ENCODE measurements around the gene AHCTF1.
"Not testable (repeated sequence)": the region's sequence is repeated elsewhere in the genome, so short reads cannot be mapped to it uniquely, and the experiment has no call there.

The AHCTF1 gene

DNA sequence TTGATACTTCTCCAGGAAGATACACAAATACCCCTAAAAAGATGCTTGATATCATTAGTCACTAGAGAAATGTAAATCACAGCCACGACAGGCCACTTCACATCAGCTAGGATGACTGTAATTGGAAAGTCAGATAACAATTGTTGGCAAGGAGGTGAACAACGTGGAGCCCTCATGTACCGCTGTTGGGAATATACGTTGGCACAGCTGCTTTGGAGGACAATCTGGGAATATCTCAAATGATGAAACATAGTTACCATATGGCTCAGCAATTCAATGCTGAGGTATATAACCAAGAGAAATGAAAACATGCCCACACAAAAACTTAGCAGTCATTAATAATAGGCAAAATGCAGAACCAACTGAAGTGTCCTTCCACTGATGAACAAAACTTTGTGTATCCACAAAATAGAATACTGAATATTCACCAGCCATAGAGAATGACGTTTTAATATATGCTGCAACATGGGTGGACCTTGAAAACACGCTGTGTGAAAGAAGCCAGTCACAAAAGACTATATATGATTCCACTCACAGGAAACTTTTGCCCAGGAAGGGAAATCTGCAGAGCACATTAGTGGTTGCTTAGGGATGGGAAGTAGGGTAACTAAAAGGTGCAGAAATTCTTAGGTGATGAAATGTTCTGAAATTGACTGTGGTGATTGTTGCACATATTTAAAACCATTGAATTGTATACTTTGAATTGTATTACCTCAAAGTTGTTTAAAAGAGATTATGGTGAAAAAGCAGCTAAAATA lies 95.4 kb downstream of the AHCTF1 start:
- peak; percentile 66 for DNase-seq

DNA sequence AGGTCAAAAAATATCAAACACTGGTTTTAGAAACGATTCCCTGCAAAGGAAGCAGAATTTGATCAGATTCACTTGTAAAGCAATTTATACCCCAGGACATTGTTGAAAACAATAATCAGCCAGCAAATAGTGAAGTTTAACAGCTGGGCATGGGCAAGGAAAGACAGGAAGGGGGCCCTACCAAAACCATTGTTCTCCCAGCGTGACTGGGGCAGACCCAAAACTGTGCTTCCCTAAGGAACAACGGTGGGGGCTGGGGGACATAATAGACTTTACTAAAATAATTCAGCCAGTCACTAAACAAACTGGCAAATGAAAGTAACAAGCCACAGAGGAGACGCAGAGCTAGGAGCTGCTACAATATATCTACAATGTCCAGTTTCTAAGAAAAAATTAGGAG lies 100.2 kb downstream of the AHCTF1 start:
- DNase-seq, result no peak

DNA sequence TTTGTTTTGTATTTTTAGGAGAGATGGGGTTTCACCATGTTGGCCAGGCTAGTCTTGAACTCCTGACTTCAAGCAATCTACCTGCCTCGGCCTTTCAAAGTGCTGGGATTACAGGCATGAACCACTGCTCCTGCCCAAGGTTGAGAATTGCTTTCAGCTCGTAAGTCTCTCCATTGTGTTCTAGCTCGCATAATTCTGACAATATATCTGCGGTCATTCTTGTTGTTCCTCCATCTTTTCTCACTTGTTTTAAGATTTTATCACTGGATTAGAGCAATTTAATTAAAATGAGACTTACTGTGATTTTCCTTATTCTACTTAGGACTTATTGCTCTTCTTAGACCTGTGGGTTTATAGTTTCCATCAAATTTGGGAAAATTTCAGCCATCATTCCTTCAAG lies 102.9 kb downstream of the AHCTF1 start:
- peak; percentile 5 for DNase-seq

DNA sequence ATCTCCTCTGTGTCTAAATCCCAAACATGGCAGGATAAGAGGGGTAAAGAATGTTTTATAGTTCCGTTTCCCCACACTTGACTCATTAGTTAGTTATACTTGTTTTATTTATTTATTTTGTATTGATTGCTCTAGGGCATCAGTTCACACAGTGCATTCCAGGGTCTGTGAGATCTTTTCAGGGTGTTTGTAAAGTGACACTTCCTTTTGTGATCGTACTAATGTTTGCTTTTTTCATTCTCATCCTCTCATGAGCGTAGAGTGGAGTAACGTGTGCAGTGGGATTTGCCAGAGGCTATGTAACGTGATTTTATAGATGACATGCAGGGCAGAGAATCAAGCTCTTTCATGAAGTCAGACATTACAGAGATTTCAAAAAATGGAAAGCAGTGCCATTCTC lies 104.4 kb downstream of the AHCTF1 start:
- no peak for DNase-seq

DNA sequence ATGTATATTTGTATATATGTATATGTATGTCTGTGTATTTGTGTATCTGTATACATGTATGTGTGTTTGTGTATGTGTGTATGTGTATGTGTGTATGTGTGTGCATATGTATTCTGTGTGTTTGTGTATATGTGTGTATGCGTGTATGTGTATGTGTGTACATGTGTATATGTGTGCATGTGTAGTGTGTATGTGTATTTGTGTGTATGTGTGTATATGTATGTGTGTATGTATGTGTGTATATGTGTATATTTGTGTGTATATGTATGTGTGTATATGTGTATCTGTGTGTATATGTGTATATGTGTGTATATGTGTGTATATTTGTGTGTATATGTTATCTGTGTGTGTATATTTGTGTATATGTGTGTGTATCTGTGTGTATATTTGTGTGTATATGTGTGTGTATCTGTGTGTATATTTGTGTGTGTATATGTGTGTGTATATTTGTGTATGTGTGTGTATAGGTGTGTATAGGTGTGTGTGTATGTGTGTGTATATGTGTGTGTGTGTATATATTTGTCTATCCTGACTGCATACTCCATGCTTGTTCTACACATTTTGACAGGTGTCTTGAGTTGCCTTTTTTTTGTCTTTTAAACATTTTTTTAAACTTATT lies 106.1 kb downstream of the AHCTF1 start:
- no peak for DNase-seq

DNA sequence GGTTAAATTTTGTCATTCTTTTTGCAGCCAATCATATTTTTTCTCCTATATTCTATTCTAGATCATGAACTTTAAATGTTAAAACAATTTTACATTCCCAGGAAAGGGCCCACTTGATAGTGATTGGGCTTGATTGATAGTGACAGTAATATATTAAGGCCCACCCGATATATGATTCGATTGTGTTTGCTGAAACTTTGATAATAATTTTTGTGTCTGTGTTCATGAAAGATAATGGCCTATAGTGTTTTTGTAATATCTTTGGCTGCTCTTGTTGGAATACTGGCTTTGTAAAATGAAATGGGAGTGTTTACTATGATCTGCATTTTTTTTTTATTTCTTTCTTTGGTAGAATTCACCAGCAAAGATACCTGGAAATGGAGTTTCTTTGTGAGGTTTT lies 107.2 kb downstream of the AHCTF1 start:
- no peak for DNase-seq

DNA sequence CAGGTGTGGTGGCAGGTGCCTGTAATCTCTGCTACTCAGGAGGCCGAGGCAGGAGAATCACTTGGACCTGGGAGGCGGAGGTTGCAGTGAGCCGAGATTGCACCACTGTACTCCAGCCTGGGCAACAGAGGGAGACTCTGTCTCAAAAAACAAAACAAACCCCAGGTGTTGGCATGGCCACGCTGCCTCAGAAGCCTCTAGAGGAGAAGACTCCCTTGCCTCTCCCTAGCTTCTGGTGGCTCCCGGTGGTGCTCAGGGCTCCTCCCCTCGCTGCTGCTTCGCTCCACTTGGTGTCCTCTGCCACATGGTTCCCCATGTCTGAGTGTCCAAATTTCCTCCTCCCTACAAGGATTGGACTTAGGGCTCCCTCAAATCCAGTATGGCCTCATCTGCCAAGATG lies 109.6 kb downstream of the AHCTF1 start:
- not testable (repeated sequence) for DNase-seq

DNA sequence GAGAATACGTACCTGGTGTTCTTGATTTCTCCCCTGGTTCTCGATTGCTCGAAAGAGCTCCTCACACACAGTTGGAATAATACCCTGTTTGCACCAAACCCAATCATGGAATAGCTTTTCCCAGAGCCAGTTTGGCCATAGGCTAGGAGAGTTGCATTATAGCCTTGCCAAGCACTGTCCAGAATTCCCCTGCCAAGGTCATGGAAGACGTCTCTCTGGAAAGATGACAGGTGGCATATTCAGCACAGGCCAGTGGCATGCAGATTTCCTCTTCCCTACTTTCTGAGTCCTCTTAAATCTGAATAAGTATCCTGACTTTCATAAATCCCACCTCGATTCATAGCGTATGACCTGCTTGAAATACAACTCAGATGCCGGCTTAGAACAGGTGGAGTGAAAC lies 111.1 kb downstream of the AHCTF1 start:
- DNase-seq, result no peak

DNA sequence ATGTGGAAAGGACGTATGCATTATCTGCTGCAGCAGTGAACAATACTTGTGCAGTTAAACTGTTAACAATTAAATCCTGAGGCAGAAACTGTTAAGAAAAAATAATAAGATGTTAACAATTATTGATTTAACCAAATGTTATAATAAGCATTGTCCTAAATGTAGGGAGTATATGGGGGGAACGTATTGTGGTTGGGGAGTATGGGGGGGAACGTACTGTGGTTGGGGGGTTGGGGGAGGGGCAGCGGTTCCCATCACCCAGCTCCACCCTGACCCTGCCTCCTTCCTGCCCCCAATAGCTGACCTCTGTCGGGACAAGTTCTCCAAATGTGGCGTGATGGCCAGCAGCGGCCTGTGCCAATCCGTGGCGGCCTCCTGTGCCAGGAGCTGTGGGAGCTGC lies 114.0 kb downstream of the AHCTF1 start:
- DNase-seq, result not testable (repeated sequence)

DNA sequence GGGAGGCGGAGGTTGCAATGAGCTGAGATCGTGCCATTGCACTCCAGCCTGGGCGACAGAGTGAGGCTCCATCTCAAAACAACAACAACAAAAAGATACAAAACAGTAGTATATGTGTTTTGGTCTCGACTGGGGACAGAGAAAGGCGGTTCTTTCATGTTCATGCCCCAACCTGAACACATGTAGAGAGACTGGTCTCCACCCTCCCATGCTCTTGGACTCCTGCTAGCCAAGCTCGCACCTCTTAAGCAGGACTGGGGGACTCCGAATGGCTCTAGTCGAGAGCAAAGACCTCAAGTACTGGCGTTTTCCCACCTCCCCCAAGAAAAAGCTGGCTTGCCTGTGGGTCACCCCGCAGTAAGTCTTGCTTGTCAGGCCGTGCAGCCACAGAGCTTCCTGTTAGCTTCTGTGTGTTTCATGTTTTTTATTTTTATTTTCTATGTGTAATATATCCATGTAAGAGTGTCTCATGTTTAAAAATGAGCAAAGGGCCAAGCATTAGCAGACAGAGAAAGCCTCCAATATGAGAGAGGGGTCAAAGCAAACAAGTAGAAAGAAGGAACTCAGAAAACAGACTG lies 116.0 kb downstream of the AHCTF1 start:
- no peak for DNase-seq

DNA sequence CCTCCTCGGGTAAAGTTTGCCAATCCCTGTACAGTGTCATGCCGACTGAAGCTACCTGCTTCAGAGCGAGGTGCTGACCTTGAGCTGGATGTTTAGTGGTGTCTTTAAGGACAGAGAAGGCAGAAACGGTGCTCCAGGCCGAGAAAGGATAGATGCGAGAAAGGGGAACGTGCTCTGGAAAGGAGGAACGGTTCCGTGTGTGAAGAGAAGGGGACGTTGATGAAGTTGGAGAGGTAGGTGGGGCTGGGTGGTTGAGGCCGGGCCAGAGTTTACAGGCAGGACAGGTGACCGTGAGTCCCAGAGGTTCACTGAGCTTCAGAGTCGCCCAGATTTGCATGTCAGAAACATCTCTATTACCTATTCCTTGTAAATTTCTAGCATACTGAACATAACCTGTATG lies 116.9 kb downstream of the AHCTF1 start:
- DNase-seq, result no peak

DNA sequence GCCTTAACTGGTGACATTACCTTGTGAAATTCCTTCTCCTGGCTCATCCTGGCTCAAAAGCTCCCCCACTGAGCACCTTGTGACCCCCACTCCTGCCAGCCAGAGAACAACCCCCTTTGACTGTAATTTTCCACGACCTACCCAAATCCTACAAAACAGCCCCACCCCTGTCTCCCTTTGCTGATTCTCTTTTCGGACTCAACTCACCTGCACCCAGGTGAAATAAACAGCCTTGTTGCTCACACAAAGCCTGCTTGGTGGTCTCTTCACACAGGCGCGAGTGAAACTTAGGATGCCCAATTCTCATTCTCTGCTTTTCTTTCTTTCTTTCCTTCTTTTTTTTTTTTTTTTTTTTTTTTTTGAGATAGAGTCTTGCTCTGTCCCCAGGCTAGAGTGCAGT lies 118.4 kb downstream of the AHCTF1 start:
- not testable (repeated sequence) for DNase-seq

DNA sequence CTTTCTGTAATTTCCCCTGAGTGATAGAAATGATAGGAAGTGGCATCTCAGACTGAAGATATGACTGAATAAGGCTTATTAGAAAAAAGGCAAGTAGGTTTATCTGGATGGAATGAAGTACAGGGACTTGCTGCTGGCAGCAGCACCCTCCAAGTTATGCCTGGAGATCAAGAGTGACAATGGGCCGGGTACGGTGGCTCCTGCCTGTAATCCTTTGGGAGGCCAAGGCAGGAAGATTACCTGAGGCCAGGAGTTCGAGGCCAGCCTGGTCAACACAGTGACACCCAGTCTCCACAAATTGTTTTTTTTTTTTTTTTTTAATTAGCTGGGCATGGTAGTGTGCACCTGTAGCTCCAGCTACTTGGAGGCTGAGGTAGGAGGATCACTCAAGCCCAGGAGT lies 119.8 kb downstream of the AHCTF1 start:
- no peak for DNase-seq

DNA sequence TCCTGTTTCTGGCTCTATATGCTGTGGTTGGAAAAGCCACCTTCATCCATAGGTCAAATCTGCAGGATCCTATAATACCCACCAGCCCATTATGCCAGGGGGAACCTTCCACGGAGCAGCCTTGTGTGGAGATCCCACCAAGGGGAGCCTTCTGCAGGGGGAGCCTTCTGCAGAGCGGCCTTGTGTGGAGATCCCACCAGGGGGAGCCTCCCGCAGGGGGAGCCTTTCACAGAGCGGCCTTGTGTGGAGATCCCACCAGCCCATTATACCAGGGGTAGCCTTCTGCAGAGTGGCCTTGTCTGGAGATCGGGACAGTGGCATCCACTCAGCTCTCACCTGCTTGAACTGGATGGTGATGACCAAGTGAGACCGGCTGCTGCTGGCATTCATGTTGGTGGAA lies 122.3 kb downstream of the AHCTF1 start:
- DNase-seq, result no peak

DNA sequence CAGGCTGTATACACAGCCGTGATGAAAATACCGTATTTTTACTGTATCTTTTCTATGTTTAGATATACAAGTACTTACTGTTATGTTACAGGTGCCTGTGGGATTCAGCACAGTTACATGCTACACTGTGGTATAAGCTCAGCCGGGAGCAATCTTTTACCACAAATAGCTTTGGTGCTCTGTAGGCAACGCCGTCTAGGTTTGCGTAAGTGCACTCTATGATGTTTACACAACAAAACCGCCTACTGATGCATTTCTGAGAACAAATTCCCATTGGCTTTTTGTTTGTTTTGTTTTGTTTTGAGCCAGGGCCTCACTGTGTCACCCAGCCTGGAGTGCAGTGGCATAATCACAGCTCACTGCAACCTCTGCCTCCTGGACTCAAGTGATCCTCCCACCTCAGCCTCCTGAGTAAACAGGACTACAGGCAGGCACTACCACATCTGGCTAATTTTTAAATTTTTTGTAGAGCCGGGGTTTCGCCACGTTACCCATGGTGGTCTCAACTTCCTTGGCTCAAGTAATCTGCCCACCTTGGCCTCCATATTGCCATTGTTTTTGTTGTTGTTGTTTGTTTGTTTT lies 126.5 kb downstream of the AHCTF1 start:
- no peak for DNase-seq

DNA sequence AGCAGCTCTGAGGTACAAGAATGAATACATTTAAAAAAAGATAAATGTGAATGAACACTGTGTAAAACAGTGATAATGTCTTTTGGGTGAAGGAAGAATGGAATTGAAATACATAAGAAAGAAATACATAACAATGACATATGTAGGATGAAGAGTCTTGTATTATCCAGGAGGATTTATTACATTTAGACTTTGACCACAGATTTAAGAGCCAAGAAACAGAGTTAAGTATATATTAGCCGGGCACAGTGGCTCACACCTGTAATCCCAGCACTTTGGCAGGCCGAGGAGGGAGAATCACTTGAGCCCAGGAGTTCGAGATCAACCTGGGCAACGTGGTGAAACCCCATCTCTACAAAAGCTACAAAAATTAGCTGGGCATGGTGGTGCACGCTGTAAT lies 127.9 kb downstream of the AHCTF1 start:
- no peak for DNase-seq

DNA sequence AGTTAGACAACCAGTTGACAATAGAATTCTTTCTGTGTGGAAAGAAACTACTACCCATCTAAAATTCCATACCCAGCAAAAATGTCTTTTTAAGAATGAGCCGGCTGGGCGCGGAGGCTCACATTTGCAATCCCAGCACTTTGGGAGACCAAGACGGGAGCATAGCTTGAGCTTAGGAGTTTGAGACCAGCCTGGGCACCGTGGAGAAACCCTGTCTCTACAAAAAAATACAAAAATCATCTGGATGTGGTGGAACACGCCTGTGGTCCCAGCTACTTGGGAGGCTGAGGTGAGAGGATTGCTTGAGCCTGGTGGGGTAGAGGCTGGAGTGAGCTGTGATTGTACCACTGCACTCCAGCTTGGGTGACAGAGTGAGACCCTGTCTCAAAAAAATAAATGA lies 128.4 kb downstream of the AHCTF1 start:
- no peak for DNase-seq

DNA sequence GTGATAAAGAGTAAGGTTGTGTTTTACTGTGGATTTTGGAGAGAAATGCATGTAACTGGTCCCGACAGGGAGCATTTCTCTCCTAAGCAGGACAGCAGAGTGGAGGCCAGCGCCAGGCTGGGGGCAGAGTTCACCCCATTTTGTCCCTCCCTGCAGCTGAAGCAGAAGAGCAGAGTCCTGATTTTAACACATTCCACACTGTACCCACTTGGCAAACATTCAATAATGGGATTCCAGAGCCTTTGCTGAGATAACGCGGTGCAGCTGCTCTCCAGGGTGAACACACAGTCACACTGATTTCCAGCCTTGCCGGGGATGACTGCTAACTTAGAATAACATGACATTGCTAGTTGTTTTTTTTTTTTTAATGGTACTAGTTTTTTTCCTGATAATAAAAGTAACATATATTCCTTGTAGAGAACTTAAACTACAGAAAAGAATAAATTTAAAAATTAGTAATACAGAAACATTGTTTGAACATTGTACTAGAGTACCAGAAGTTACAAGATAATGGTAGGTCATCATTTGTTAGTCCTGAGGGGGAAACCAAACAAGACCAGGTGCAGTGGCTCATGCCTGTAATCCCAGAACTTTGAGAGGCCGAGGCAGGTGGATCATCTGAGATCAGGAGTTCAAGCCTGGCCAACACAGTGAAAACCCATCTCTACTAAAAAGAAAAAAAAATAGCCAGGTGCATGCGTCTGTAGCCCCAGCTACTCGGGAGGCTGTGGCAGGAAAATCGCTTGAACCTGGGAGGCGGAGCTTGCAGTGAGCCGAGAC lies 130.3 kb downstream of the AHCTF1 start:
- DNase-seq, result no peak

DNA sequence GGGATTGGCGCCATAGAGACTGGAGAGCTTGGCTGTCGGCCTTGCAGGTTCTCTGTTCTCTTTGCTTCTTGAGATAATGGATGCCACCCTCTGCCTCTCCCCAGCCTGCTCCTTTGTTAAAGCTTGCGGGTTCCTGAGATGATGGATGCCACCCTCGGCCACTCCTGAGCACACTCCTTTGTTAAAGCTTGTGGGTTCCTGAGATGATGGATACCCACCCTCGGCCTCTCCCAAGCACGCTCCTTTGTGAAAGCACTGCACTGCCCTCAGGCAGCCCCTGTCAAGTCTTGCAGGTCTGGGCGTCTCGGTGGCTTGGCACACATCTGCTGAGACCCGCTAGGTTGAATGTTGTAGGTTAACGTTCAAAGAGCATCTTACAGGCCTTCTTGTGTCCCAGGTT lies 131.0 kb downstream of the AHCTF1 start:
- no peak for DNase-seq

DNA sequence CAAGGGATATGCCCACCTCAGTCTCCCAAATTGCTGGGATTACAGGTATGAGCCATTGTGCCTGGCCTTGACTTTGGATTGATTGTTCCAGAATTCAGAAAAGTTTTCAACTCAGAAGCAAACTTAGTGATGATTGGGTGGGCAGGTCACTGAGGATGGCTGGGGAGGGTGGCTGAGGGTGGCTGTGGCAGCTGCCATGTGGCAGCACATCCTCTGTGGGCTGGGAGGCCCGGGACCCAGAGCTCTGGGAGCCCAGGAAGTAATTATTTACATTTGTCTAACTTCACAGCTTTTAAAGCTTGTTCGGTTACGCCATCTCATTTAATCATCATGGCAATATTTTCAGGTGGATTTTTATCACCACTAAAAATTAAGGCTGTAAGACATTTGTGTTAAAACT lies 131.4 kb downstream of the AHCTF1 start:
- DNase-seq, result no peak

DNA sequence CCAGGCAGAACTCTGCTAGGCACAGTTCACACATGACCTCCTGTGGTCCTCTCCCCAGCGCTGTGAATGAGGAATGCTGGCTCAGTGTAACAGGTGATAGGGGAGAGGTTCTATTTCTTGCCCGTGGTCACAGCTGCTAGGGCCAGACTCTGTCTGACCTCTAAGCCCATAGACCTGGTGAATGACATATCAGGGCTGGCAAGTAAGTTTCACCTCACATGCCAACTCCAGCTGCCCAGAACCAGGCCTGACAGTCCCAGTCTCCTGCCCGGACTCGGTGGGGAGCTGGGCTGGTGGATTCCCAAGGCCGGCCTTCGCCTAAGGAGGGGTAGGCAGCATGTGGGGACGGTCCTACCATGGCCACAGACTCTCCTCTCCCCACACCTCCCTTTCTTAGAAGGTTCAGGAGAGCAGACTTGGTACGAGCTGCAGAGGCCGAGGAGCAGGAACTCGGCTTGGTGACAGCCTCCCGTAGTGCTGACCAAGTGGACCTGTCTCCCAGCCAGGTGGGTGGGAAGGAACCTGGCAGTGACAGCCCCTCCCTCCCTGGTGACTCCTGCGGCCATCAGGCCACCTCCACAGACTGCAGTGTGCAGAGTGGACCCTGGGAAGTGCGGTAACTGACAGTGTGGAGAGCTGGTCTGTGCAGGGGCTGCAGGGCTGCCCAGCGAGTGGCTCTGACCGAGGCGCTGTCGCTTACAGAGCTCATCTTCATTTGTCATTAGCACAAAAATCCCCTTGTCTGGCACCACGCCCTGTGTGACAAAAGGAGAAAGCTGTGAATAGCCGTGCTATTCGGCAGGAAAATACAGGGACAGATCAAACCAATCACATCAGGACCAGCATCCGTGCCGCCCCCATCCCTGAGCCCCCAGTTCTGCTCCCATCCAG lies 132.9 kb downstream of the AHCTF1 start:
- DNase-seq, result no peak

DNA sequence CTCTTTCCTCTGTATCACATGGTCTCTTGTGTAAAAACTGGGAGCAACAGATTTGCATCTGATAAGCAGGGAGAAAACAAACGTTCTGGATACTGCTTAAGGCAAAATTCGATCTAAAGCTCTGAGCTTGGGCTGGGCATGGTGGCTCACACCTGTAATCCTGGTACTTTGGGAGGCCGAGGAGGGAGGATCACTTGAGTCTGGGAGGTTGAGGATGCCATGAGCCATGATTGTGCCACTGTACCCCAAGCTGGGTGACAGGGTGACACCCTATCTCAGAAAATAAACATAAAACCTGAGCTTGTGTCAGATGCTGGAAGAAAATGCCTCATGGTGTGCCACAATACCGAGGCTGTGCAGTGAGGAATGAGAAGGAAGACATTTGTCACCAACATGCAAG lies 133.6 kb downstream of the AHCTF1 start:
- no peak for DNase-seq
